ENCODE measurements around the gene FNBP1L.

- TF ChIP-seq POLR2A (IDR thresholded peaks at IDR 0.05), result no peak
- TF ChIP-seq, protein P1, sequence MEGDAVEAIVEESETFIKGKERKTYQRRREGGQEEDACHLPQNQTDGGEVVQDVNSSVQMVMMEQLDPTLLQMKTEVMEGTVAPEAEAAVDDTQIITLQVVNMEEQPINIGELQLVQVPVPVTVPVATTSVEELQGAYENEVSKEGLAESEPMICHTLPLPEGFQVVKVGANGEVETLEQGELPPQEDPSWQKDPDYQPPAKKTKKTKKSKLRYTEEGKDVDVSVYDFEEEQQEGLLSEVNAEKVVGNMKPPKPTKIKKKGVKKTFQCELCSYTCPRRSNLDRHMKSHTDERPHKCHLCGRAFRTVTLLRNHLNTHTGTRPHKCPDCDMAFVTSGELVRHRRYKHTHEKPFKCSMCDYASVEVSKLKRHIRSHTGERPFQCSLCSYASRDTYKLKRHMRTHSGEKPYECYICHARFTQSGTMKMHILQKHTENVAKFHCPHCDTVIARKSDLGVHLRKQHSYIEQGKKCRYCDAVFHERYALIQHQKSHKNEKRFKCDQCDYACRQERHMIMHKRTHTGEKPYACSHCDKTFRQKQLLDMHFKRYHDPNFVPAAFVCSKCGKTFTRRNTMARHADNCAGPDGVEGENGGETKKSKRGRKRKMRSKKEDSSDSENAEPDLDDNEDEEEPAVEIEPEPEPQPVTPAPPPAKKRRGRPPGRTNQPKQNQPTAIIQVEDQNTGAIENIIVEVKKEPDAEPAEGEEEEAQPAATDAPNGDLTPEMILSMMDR (IDR thresholded peaks at IDR 0.05), result no peak
- no peak for TF ChIP-seq POLR2AphosphoS5 (IDR thresholded peaks at IDR 0.05)
Measured at GRCh38 chr1:93446837-93447451, 974 bp upstream of the FNBP1L start.
